Mesendoderm (in vitro differentiated cells): Measurements from ENCODE around the gene KLRK1.
"Not testable (repeated sequence)": the region's sequence is repeated elsewhere in the genome, so short reads cannot be mapped to it uniquely, and the experiment has no call there.

Source experiments
- DNase-seq: peaks from one replicate; pipeline ENCODE4 v3.0.0; 2013
- H2AK5ac ChIP-seq: 2 replicates; pipeline ENCODE4 v1.6.1; 2013; ENCODE audit warnings: low read length, inconsistent platforms
- H2BK120ac ChIP-seq: 2 replicates; pipeline ENCODE4 v1.6.1; 2013; ENCODE audit warnings: low read depth, mild to moderate bottlenecking, low read length, moderate library complexity, mixed read lengths
- H2BK15ac ChIP-seq: replicated peaks from 2 replicates; pipeline ENCODE4 v1.6.1; 2013; ENCODE audit warnings: low read depth, mild to moderate bottlenecking, moderate library complexity
- H2BK5ac ChIP-seq: 2 replicates; pipeline ENCODE4 v1.6.1; 2013; ENCODE audit warnings: low read length, inconsistent platforms
- H3K18ac ChIP-seq: 2 replicates; pipeline ENCODE4 v1.6.1; 2013; ENCODE audit warnings: mild to moderate bottlenecking, low read length, mixed read lengths
- H3K23ac ChIP-seq: one replicate; pipeline ENCODE4 v1.6.1; 2013; ENCODE audit warnings: low read length
- H3K27ac ChIP-seq: 2 replicates; pipeline ENCODE4 v1.5.1; 2013; ENCODE audit warnings: low read depth, mild to moderate bottlenecking, inconsistent platforms, low read length, moderate library complexity
- H3K27me3 ChIP-seq: 2 replicates; pipeline ENCODE4 v1.6.1; 2013; ENCODE audit warnings: low read length, control low read depth, mild to moderate bottlenecking, inconsistent platforms; ENCODE audit not compliant: insufficient read depth, poor library complexity
- H3K36me3 ChIP-seq: 2 replicates; pipeline ENCODE4 v1.6.1; 2013; ENCODE audit warnings: low read length, inconsistent platforms; ENCODE audit not compliant: control insufficient read depth, insufficient read depth
- H3K4ac ChIP-seq: one replicate; pipeline ENCODE4 v1.6.1; 2013; ENCODE audit warnings: low read depth, mild to moderate bottlenecking, low read length, moderate library complexity
- H3K4me1 ChIP-seq: 2 replicates; pipeline ENCODE4 v1.6.1; 2013; ENCODE audit warnings: low read depth, low read length, inconsistent platforms; ENCODE audit not compliant: control insufficient read depth
- H3K4me2 ChIP-seq: 2 replicates; pipeline ENCODE4 v1.6.1; 2013; ENCODE audit warnings: low read length
- H3K4me3 ChIP-seq: 2 replicates; pipeline ENCODE4 v1.5.1; 2013; ENCODE audit warnings: mild to moderate bottlenecking, low read length
- H3K56ac ChIP-seq: one replicate; pipeline ENCODE4 v1.6.1; 2013; ENCODE audit warnings: low read length
- H3K79me1 ChIP-seq: 2 replicates; pipeline ENCODE4 v1.6.1; 2013; ENCODE audit warnings: low read length, inconsistent platforms
- H3K79me2 ChIP-seq: 2 replicates; pipeline ENCODE4 v1.6.1; 2013; ENCODE audit warnings: mild to moderate bottlenecking, low read length; ENCODE audit not compliant: control insufficient read depth, insufficient read depth
- H3K9ac ChIP-seq: 2 replicates; pipeline ENCODE4 v1.6.1; 2013; ENCODE audit warnings: low read length, inconsistent platforms
- H4K5ac ChIP-seq: one replicate; pipeline ENCODE4 v1.6.1; 2013; ENCODE audit warnings: low read length
- H4K8ac ChIP-seq: one replicate; pipeline ENCODE4 v1.6.1; 2013; ENCODE audit warnings: low read depth, mild to moderate bottlenecking, control low read depth, low read length, moderate library complexity
- WGBS: extraction: QIAGEN DNeasy Blood & Tissue Kit; methylation state at CpG from one replicate; pipeline ENCODE4 v1.1.7; 2013; ENCODE audit warnings: low lambda C conversion rate, missing lambda C conversion rate; ENCODE audit not compliant: insufficient coverage; ENCODE audit errors: extremely low coverage; 5-methylcytosine and 5-hydroxymethylcytosine counted together

The KLRK1 gene

DNA sequence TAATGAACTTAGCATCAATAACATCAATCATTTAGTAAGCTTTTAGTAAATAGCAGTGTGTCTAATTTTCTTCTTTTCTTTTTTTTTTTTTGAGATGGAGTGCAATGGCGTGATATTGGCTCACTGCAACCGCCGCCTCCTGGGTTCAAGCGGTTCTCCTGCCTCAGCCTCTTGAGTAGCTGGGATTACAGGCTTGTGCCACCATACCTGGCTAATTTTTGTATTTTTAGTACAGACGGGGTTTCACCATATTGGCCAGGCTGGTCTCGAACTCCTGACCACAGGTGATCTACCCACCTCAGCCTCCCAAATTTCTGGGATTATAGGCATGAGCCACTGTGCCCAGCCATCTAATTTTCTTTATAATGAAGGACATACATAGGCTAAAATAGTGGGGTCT lies 2.3 kb downstream of the KLRK1 start:
- H2BK5ac ChIP-seq, H3K56ac ChIP-seq, H2AK5ac ChIP-seq, H3K79me2 ChIP-seq, H3K4me3 ChIP-seq, H3K18ac ChIP-seq, H3K27ac ChIP-seq, DNase-seq, H2BK15ac ChIP-seq, H3K4ac ChIP-seq, H4K5ac ChIP-seq, H2BK120ac ChIP-seq, H3K4me2 ChIP-seq, H3K4me1 ChIP-seq, H4K8ac ChIP-seq, H3K23ac ChIP-seq, H3K36me3 ChIP-seq, H3K79me1 ChIP-seq, H3K9ac ChIP-seq, H3K27me3 ChIP-seq: not testable (repeated sequence)
- WGBS, result no CpG with 5 or more reads among the region's 6 CpGs

DNA sequence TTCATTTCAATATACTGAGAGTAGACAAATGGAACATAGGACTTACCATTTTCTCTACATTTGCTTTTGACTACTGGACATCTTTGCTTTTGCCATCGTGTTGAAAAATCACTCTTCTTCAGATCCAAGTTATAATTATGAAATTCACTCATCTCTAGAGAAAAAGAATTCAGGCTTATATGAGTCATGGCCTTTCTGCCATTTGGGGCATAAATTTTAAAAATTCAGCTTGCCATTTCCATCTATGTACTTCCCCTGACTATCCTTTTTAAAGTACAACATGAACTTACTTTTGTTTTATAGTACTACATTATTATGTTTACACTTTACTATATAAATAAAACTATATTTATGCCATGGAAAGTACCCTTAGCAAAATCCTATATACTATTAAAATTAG lies 3.0 kb downstream of the KLRK1 start:
- H3K4ac ChIP-seq, result no peak overlapping the region
- no peak overlapping the region for H2BK120ac ChIP-seq
- H4K8ac ChIP-seq, result no peak overlapping the region
- H3K79me1 ChIP-seq, result no peaks in the 10 kb centered on the region
- H3K79me2 ChIP-seq, result no peaks in the 10 kb centered on the region
- H2AK5ac ChIP-seq, result no peak overlapping the region
- H3K4me1 ChIP-seq, result no peaks in the 10 kb centered on the region
- no peak overlapping the region for H3K23ac ChIP-seq
- no peak for DNase-seq
- H3K27ac ChIP-seq, result no peak overlapping the region
- no peaks in the 10 kb centered on the region for H3K36me3 ChIP-seq
- no peak overlapping the region for H3K4me3 ChIP-seq
- no peak overlapping the region for H2BK15ac ChIP-seq
- WGBS, result no CpG with 5 or more reads among the region's 1 CpG
- H3K4me2 ChIP-seq, result no peak overlapping the region
- H3K18ac ChIP-seq, result no peak overlapping the region
- H3K56ac ChIP-seq, result no peak overlapping the region
- no peak overlapping the region for H2BK5ac ChIP-seq
- no peak overlapping the region for H4K5ac ChIP-seq
- no peak overlapping the region for H3K9ac ChIP-seq
- H3K27me3 ChIP-seq, result no peaks in the 10 kb centered on the region

DNA sequence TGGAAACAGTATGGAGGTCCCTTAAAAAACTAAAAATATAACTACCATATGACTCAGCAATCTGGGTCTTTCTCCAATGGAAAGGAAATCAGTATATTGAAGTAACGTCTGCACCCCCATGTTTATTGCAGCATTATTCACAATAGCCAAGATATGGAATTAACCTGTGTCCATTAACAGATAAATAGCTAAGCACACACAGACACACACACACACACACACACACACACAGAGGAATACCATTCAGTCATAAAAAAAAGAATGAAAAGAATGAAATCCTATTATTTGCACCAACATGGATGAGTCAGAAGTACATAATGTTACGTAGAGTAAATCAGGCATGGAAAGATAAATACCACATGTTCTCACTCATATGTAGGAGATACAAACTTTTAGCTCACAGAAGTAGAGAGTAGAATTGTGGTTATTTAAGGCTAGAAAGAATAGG lies 4.7 kb downstream of the KLRK1 start:
- no peak overlapping the region for H3K27ac ChIP-seq
- no peak overlapping the region for H3K56ac ChIP-seq
- DNase-seq, result no peak
- WGBS, result no CpG with 5 or more reads among the region's 2 CpGs
- H3K4ac ChIP-seq, result no peak overlapping the region
- no peaks in the 10 kb centered on the region for H3K27me3 ChIP-seq
- H3K18ac ChIP-seq, result no peak overlapping the region
- no peak overlapping the region for H3K9ac ChIP-seq
- H3K4me1 ChIP-seq, result no peaks in the 10 kb centered on the region
- H2BK5ac ChIP-seq, result no peak overlapping the region
- no peak overlapping the region for H2BK120ac ChIP-seq
- no peaks in the 10 kb centered on the region for H3K36me3 ChIP-seq
- no peaks in the 10 kb centered on the region for H3K79me2 ChIP-seq
- no peak overlapping the region for H2BK15ac ChIP-seq
- H4K5ac ChIP-seq, result no peak overlapping the region
- no peaks in the 10 kb centered on the region for H3K79me1 ChIP-seq
- H4K8ac ChIP-seq, result no peak overlapping the region
- no peak overlapping the region for H3K4me2 ChIP-seq
- no peak overlapping the region for H2AK5ac ChIP-seq
- no peak overlapping the region for H3K4me3 ChIP-seq
- no peak overlapping the region for H3K23ac ChIP-seq

DNA sequence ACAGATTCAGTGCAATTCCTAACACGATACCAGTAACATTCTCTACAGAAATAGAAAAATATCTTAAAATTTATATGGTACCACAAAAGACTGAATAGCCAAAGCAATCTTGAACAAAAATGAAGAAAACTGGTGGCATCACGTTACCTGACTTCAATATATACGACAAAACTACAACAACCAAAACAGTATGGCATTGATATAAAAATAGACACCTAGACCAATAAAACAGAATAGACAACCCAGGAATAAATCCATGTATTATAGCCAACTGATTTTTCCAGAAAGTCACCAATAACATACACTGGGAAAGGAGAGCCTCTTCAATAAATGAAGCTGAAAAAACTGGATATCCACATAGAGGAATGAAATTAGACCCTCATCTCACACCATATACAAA lies 5.7 kb downstream of the KLRK1 start:
- Histone ChIP-seq H3K23ac (no peak overlapping the region), H3K4ac (no peak overlapping the region), H2AK5ac (no peak overlapping the region), H3K4me2 (no peak overlapping the region), H3K79me1 (no peaks in the 10 kb centered on the region), H2BK5ac (no peak overlapping the region), H2BK15ac (no peak overlapping the region), H3K4me3 (no peak overlapping the region), H3K27me3 (no peaks in the 10 kb centered on the region), H3K56ac (no peak overlapping the region), H3K4me1 (no peaks in the 10 kb centered on the region), H2BK120ac (no peak overlapping the region), H4K5ac (no peak overlapping the region), H4K8ac (no peak overlapping the region), H3K79me2 (no peaks in the 10 kb centered on the region), H3K36me3 (no peaks in the 10 kb centered on the region), H3K9ac (no peak overlapping the region), H3K27ac (no peak overlapping the region), H3K18ac (no peak overlapping the region)
- DNase-seq, result no peak
- WGBS, result no CpG with 5 or more reads among the region's 3 CpGs

DNA sequence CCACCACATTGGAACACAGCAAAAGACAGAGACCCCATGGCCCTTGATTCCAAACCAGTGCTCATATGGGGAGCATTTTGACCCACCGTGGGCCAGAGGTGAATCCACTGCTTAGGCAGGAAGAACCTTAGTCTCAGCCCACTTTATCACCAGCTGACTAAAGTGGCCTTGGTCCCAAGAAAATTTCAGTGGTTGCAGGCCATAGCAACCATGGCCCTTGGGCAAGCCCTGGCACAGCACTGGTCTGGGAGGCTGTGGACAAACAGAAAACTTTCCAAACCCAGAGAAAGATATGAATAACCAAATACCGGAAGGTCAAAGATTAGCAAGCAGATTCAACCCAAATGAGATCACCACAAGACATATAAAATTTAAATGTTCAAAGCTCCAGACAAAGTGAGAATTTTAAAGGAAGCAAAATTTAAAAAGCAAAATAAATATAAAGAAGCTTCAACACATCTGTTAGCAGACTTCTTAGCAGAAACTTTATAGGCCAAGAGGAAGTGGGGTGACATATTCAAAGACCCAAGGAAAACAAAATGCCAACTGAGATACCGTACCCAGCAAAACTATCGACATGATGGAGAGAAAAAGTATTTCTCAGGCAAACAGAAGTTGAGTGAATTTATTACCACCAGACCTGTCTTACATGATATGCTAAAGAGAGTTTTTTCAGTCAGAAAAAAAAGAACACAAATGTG lies 7.8 kb downstream of the KLRK1 start:
- Histone ChIP-seq H3K4me1 (no peaks in the 10 kb centered on the region), H3K9ac (no peak overlapping the region), H3K27me3 (no peaks in the 10 kb centered on the region), H3K27ac (no peak overlapping the region), H3K23ac (no peak overlapping the region), H2BK120ac (no peak overlapping the region), H3K4me2 (no peak overlapping the region), H3K36me3 (no peaks in the 10 kb centered on the region), H3K4ac (no peak overlapping the region), H2AK5ac (no peak overlapping the region), H4K8ac (no peak overlapping the region), H3K4me3 (no peak overlapping the region), H3K79me2 (no peaks in the 10 kb centered on the region), H2BK5ac (no peak overlapping the region), H3K18ac (no peak overlapping the region), H3K79me1 (no peaks in the 10 kb centered on the region), H4K5ac (no peak overlapping the region), H3K56ac (no peak overlapping the region), H2BK15ac (no peak overlapping the region)
- WGBS, result no CpG with 5 or more reads among the region's 4 CpGs
- no peak for DNase-seq

DNA sequence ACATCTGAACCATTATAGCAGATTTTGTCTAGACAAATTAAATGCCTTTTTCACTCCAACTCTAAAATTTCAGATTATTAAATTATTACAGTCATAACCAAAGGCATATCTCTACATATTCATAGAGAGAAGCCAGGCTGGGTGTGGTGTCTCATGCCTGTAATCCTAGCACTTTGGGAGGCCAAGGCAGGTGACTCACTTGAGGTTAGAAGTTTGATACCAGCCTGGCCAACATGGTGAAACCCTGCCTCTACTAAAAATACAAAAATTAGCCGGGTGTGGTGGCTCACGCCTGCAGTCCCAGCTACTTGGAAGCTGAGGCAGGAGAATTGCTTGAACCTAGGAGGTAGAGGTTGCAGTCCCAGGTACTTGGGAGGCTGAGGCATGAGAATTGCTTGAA lies 11.1 kb downstream of the KLRK1 start:
- WGBS, result no CpG with 5 or more reads among the region's 2 CpGs
- H3K4ac ChIP-seq, H2BK120ac ChIP-seq, H3K79me1 ChIP-seq, H2BK5ac ChIP-seq, H2AK5ac ChIP-seq, H3K4me2 ChIP-seq, H3K27me3 ChIP-seq, H3K36me3 ChIP-seq, DNase-seq, H3K4me3 ChIP-seq, H4K5ac ChIP-seq, H4K8ac ChIP-seq, H3K9ac ChIP-seq, H3K4me1 ChIP-seq, H2BK15ac ChIP-seq, H3K23ac ChIP-seq, H3K27ac ChIP-seq, H3K79me2 ChIP-seq, H3K18ac ChIP-seq, H3K56ac ChIP-seq: not testable (repeated sequence)
